ENCODE results near the gene SIM2.

- TF ChIP-seq POLR2AphosphoS5 (IDR thresholded peaks at IDR 0.05; ENCODE audit: low read depth, low read length), result no peak
- TF ChIP-seq REST (IDR thresholded peaks at IDR 0.05; ENCODE audit: insufficient read depth in 1 of 2, low read depth in 2 of 2, low read length in 2 of 2), result no peak
- TF ChIP-seq FOXP2 (optimal IDR thresholded peaks at IDR 0.05; ENCODE audit: borderline replicate concordance, extremely low read depth, extremely low read length, insufficient read depth), result no peak
- no peak for TF ChIP-seq SIN3A (IDR thresholded peaks at IDR 0.05; ENCODE audit: borderline replicate concordance, insufficient read depth, low read length)
- TF ChIP-seq TAF1 (IDR thresholded peaks at IDR 0.05; ENCODE audit: borderline replicate concordance, insufficient read depth, low read length), result no peak
Measured at GRCh38 chr21:36708286-36709029, 9.5 kb downstream of the SIM2 start.

Measured in PFSK-1 (cell line).